Measurements from ENCODE around the gene PDE4D. TPM values are rescaled to one million over a fixed set of nuclear protein-coding genes. Genes with fewer than 3 reads are reported as not detected.

The PDE4D gene
- total RNA-seq, 1 donor from 2014 or later = 28.2 TPM

DNA sequence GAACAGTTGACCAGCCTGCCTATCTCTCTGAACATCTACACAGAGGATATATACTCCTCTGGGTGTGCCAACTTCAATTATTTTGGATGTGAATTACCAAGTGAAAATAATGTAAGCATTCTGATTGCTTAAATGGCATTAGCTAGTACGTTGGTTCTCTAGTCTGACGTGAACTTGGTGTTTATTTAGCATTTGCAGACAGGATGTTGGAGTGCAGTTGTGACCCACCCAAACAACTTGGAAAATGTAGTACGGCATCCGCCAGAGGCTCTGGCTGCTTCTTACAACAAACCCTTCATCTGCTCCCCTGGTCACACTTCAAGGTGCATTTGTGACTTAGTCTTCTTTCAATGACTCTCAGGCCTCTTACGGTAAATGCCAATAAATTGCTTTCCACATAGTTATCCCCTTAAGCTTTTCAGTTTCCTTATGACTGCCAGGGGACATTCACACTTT lies 616.6 kb downstream of the PDE4D start:
- CTCF ChIA-PET = interaction anchor here (1.1 kb wide), 1 partner anchor 14 kb away, joined by 3 read pairs; no protein-coding TSS in a partner anchor
- H3K27ac Mint-ChIP-seq = no peak overlapping the region
- intact Hi-C loops (cut with micrococcal nuclease) = loop anchor here (2.0 kb wide), 1 partner anchor 14 kb away; no protein-coding TSS in a partner anchor
- TF ChIP-seq, protein P1, sequence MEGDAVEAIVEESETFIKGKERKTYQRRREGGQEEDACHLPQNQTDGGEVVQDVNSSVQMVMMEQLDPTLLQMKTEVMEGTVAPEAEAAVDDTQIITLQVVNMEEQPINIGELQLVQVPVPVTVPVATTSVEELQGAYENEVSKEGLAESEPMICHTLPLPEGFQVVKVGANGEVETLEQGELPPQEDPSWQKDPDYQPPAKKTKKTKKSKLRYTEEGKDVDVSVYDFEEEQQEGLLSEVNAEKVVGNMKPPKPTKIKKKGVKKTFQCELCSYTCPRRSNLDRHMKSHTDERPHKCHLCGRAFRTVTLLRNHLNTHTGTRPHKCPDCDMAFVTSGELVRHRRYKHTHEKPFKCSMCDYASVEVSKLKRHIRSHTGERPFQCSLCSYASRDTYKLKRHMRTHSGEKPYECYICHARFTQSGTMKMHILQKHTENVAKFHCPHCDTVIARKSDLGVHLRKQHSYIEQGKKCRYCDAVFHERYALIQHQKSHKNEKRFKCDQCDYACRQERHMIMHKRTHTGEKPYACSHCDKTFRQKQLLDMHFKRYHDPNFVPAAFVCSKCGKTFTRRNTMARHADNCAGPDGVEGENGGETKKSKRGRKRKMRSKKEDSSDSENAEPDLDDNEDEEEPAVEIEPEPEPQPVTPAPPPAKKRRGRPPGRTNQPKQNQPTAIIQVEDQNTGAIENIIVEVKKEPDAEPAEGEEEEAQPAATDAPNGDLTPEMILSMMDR (IDR thresholded peaks at IDR 0.05) = no peak
- POLR2A ChIA-PET = no interaction called here
- H3K9me3 Mint-ChIP-seq = no peaks in the 10 kb centered on the region
- DNase-seq (no peak), ATAC-seq (ENCODE audit: low read depth) (no peak)
- H3K4me1 Mint-ChIP-seq = peaks cover 16% of the 10 kb centered on the region
- no peaks in the 10 kb centered on the region for H3K36me3 Mint-ChIP-seq (ENCODE audit: low read depth)
- H3K4me3 Mint-ChIP-seq = no peak overlapping the region
- no peaks in the 10 kb centered on the region for H3K27me3 Mint-ChIP-seq

DNA sequence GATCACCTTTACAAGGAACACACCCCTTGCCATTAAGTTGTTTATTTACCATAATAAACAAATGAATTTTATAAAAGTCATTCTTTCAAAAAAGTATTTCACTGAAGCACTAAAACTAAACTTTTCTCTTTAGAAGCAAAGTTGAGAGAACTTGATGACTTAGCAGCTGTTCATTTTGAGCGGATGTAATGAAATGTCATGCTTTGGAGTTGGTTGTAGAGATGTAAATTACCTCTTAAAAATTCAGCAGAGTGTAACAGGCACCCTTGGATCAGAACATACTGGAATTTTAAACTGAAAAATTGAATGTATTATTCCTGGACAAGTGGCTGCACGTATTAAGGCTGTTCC lies 617.2 kb downstream of the PDE4D start:
- peaks cover 16% of the 10 kb centered on the region for H3K4me1 Mint-ChIP-seq
- no peak overlapping the region for H3K27ac Mint-ChIP-seq
- DNase-seq (no peak), ATAC-seq (ENCODE audit: low read depth) (no peak)
- H3K27me3 Mint-ChIP-seq = no peaks in the 10 kb centered on the region
- H3K36me3 Mint-ChIP-seq (ENCODE audit: low read depth) = no peaks in the 10 kb centered on the region
- TF ChIP-seq, protein P1 (IDR thresholded peaks at IDR 0.05) = no peak
- CTCF ChIA-PET = interaction anchor here (1.1 kb wide), 1 partner anchor 15 kb away, joined by 3 read pairs; no protein-coding TSS in a partner anchor
- intact Hi-C loops (cut with micrococcal nuclease) = loop anchor here (2.0 kb wide), 1 partner anchor 13 kb away; no protein-coding TSS in a partner anchor
- H3K9me3 Mint-ChIP-seq = no peaks in the 10 kb centered on the region
- H3K4me3 Mint-ChIP-seq = no peak overlapping the region
- POLR2A ChIA-PET = no interaction called here

DNA sequence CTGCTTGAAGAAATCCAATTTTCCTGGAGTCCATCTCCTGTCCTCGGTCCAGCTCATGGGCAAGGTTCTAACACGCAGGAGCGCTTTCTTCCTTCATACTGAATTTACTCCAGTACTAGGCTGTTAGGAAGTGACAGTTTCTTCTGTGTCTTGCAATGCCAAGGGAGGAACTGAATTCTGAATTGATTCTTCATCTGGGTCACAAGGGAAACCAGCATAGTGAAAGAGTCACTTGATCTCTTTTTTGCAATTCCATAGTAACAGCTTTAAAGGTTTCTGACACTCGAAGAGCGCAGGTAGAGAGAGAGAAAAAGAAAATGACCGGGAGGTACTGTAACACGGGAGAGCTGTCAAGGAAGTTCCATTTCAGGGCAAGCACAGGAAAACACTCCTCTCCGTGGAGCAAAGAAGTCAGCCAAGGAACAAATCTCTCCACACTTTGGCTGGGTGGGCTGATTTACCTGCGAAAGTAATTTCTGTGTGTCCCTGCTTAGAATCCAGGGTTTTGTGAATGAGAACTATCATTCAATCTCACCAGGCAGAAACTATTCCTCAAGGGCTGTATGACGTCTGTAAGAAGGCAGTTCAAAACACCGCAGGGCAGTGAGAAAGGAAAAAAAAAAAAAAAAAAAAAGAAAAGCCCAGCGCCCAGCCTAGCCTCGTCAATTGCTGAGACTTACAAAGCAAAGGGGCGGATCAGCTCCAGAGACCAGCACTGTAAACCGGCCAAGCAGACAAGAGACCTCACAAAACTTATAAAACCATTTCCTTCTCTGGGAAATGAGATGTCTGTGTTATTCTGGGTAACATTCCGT lies 617.8 kb downstream of the PDE4D start:
- H3K4me3 Mint-ChIP-seq = peak overlapping the region; percentile 53
- no peaks in the 10 kb centered on the region for H3K36me3 Mint-ChIP-seq (ENCODE audit: low read depth)
- no peaks in the 10 kb centered on the region for H3K9me3 Mint-ChIP-seq
- intact Hi-C loops (cut with micrococcal nuclease) = loop anchor here (2.0 kb wide), 1 partner anchor 13 kb away; no protein-coding TSS in a partner anchor
- TF ChIP-seq, protein P1 (IDR thresholded peaks at IDR 0.05) = no peak
- ATAC-seq (ENCODE audit: low read depth) = peak; percentile 49
- ChIA-PET POLR2A (no interaction called here), CTCF (interaction anchor here (1.1 kb wide), 1 partner anchor 16 kb away, joined by 3 read pairs; no protein-coding TSS in a partner anchor)
- no peaks in the 10 kb centered on the region for H3K27me3 Mint-ChIP-seq
- no peak overlapping the region for H3K27ac Mint-ChIP-seq
- no peak for DNase-seq
- H3K4me1 Mint-ChIP-seq = peaks cover 16% of the 10 kb centered on the region

DNA sequence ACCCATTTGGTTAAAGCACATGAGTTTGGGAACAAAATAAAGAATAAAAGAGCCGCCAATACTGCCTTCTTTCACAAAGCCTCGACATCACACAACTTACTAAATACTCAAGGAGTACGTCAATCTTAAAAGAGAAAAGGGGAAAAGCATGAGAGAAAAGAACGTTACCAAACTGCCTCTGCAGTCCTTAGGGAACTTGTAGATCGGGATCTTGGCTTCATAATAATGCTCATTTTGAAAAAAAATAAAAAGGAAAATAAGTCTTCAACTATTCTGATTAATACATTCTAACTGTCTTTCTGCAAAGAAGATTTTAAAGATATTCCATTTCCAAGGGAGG lies 618.4 kb downstream of the PDE4D start:
- Mint-ChIP-seq H3K36me3 (ENCODE audit: low read depth) (no peaks in the 10 kb centered on the region), H3K4me3 (peak overlapping the region; percentile 53), H3K27ac (no peak overlapping the region), H3K4me1 (peaks cover 16% of the 10 kb centered on the region), H3K27me3 (no peaks in the 10 kb centered on the region), H3K9me3 (no peaks in the 10 kb centered on the region)
- POLR2A ChIA-PET = no interaction called here
- TF ChIP-seq, protein P1 (IDR thresholded peaks at IDR 0.05) = no peak
- intact Hi-C loops (cut with micrococcal nuclease) = no loop called here
- ATAC-seq (ENCODE audit: low read depth) = no peak
- CTCF ChIA-PET = no interaction called here
- no peak for DNase-seq

DNA sequence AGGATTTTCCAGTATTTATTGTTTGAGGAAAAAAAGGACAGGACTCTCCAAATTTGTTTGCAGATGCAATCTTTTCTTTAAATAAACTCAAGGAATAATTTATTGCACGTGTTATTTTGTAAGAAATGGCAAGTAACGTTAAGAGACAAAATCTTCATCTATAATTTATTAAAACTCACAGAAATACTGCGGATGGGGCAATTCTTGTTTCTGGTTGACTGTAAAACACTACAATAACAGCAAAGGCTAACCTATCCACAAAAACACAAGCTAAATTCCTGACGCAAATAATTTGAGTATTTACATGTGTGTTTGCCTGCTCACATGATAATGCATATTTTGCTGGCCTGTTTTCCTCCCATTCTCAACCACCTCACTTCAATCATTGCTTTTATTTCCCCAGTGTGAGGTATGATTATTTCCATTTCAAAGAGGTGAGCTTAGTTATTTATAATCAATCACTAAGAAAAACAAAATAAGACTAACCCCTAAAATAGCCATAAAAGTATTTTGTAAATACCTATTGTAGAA lies 619.4 kb downstream of the PDE4D start:
- CTCF ChIA-PET = no interaction called here
- TF ChIP-seq, protein P1 (IDR thresholded peaks at IDR 0.05) = no peak
- Mint-ChIP-seq H3K4me1 (peaks cover 16% of the 10 kb centered on the region), H3K36me3 (ENCODE audit: low read depth) (no peaks in the 10 kb centered on the region), H3K9me3 (no peaks in the 10 kb centered on the region), H3K27ac (no peak overlapping the region), H3K4me3 (no peak overlapping the region), H3K27me3 (no peaks in the 10 kb centered on the region)
- POLR2A ChIA-PET = no interaction called here
- intact Hi-C loops (cut with micrococcal nuclease) = no loop called here
- DNase-seq (no peak), ATAC-seq (ENCODE audit: low read depth) (no peak)
